Central memory CD4-positive, alpha-beta T cell (primary cell): ENCODE measurements around the gene USP17L29.
"Not testable (repeated sequence)": the region's sequence is repeated elsewhere in the genome, so short reads cannot be mapped to it uniquely, and the experiment has no call there.

ENCODE experiments used
- DNase-seq: peaks from one replicate; pipeline ENCODE4 v3.0.0; 2022
- total RNA-seq, 3 experiments: gene quantifications; one replicate each; lab custom pipeline; 2026; lab: John Stamatoyannopoulos, UW

USP17L29 gene
- total RNA-seq: 0 reads per million in 3 experiments

DNA sequence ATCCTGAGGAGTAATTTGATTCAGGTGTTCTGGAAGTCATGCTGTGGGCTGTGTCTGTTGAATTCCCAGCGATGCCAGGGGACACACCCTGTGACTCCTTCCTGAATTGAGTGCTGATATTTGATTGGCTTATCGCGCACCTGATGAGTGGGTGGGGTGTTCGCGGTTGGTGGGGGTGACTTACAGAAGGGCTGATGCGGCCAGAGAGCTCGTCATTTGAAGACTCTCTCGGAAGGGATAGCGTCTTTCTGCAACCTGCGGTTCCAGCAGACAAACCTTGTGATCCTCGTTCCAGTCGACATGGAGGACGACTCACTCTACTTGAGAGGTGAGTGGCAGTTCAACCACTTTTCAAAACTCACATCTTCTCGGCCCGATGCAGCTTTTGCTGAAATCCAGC, at the start of gene USP17L29:
Gene USP17L29 (plus strand): TSS at position 301 of the 400 bp plus-strand sequence. CDS start 0 bp downstream, at position 301.
- not testable (repeated sequence) for DNase-seq

DNA sequence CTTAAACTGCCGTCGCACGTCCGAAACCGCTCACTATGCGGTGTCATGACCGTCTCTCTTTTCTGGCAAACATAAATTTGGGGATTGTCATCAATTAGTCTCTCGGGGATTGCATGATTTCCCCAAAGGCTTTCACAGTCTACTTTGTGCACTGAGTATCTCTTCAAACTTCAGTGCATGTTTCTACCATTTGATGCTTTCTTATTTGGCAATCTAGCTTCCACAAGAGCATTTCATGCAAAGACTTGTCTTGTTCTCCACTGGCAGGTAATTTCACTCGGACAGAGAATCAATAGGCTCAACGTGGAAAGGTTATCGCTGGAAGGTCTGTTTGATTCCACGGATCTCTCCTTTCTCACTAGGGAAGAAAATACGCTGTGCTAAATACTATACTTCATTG, 29.2 kb upstream of the USP17L29 start:
- DNase-seq: not testable (repeated sequence)

- DNase-seq: not testable (repeated sequence)
Measured at GRCh38 chr4:9324865-9325264, 28.6 kb upstream of the USP17L29 start, which contains the start of gene USP17L24. Gene USP17L24, plus strand, starts transcription at chr4:9325165. Its CDS starts 0 bp downstream, at chr4:9325165.

- not testable (repeated sequence) for DNase-seq
Measured at GRCh38 chr4:9329611-9330010, 23.8 kb upstream of the USP17L29 start, which contains the start of gene USP17L25. Gene USP17L25, plus strand, starts transcription at chr4:9329911. Its CDS starts 0 bp downstream, at chr4:9329911.

DNA sequence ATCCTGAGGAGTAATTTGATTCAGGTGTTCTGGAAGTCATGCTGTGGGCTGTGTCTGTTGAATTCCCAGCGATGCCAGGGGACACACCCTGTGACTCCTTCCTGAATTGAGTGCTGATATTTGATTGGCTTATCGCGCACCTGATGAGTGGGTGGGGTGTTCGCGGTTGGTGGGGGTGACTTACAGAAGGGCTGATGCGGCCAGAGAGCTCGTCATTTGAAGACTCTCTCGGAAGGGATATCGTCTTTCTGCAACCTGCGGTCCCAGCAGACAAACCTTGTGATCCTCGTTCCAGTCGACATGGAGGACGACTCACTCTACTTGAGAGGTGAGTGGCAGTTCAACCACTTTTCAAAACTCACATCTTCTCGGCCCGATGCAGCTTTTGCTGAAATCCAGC, 19.1 kb upstream of the USP17L29 start, which contains the start of gene USP17L26:
Gene USP17L26 (plus strand): TSS at position 301 of the 400 bp plus-strand sequence. CDS start 0 bp downstream, at position 301.
- not testable (repeated sequence) for DNase-seq

- DNase-seq: not testable (repeated sequence)
Measured at GRCh38 chr4:9339103-9339502, 14.3 kb upstream of the USP17L29 start, which contains the start of gene USP17L5. Gene USP17L5, plus strand, starts transcription at chr4:9339403. Its CDS starts 0 bp downstream, at chr4:9339403.

GRCh38 chr4:9343848-9344247, 9.6 kb upstream of the USP17L29 start, which contains the start of gene USP17L27:
Gene USP17L27, plus strand, starts transcription at chr4:9344148. Its CDS starts 0 bp downstream, at chr4:9344148.
- DNase-seq: not testable (repeated sequence)

- not testable (repeated sequence) for DNase-seq
Measured at GRCh38 chr4:9348593-9348992, 4.8 kb upstream of the USP17L29 start, which contains the start of gene USP17L28. Gene USP17L28, plus strand, starts transcription at chr4:9348893. Its CDS starts 0 bp downstream, at chr4:9348893.

DNA sequence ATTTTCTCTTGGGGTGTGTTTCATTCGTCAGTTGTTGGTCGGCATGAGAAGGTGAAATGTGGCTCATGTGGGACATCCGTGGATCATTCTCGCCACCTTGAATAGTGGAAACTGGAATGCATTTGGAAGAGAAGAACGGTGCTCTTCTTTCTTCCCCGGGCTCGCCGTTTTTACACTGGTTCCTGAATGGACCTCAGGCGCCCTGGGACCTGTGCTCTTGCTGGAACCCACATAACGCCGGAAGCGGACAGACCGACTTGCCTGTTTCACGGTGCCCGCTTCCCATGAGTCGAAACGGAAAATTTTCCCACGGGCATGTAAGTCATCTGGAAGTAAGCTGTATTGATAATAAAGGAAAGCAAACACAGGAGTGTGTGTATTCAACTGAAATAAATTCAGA, 2.6 kb upstream of the USP17L29 start:
- not testable (repeated sequence) for DNase-seq

GRCh38 chr4:9362829-9363228, 9.4 kb downstream of the USP17L29 start, which contains the start of gene USP17L30:
Gene USP17L30, plus strand, starts transcription at chr4:9363129. Its CDS starts 0 bp downstream, at chr4:9363129.
- DNase-seq: not testable (repeated sequence)

- not testable (repeated sequence) for DNase-seq
Measured at GRCh38 chr4:9379881-9380280, 26.4 kb downstream of the USP17L29 start.

- peak; percentile 49 for DNase-seq
Measured at GRCh38 chr4:9381012-9381534, 27.6 kb downstream of the USP17L29 start.

DNA sequence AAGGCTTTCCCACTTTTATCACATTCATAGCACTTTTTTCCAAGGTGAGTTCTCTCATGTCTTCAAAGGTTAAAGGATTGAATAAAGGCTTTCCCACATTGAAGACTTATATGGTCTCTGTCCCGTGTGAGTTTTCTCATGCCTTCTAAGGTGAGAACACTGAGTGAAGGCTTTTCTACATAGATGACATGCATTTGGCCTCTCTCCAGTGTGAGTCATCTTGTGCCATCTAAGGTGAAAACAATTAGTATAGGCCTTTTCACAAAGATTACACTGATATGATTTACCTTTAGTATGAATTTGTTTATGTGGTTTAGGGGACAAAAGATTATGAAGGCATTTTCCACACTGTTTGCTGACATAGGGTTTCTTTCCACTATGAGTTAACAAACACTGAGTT, 30.7 kb downstream of the USP17L29 start:
- DNase-seq: no peak

GRCh38 chr4:9389001-9389400, 35.6 kb downstream of the USP17L29 start:
- DNase-seq: not testable (repeated sequence)
